Measurements from ENCODE around the gene SLC22A23.

DNA sequence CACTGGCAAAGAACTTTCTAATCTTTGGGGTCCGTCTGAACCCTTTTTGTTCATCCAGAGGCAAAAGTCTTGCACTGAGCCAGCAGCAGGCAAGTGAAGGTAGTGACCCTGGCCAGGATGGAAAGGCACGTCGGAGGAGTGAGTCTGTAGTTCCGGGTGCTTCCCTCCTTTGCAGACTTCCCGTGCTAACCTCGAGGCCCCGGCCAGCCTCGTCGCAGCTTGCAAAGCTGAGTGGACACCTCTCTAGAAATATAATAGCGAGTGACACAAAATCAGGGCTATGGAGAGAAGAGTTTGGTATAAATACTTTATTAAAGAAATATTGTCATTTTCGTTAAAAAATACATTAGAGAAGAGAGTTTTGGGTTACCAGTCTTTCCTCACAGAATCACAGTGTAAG is 188.2 kb downstream of the SLC22A23 start:
- TF ChIP-seq, protein P1, sequence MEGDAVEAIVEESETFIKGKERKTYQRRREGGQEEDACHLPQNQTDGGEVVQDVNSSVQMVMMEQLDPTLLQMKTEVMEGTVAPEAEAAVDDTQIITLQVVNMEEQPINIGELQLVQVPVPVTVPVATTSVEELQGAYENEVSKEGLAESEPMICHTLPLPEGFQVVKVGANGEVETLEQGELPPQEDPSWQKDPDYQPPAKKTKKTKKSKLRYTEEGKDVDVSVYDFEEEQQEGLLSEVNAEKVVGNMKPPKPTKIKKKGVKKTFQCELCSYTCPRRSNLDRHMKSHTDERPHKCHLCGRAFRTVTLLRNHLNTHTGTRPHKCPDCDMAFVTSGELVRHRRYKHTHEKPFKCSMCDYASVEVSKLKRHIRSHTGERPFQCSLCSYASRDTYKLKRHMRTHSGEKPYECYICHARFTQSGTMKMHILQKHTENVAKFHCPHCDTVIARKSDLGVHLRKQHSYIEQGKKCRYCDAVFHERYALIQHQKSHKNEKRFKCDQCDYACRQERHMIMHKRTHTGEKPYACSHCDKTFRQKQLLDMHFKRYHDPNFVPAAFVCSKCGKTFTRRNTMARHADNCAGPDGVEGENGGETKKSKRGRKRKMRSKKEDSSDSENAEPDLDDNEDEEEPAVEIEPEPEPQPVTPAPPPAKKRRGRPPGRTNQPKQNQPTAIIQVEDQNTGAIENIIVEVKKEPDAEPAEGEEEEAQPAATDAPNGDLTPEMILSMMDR (IDR thresholded peaks at IDR 0.05; ENCODE audit: insufficient read depth, low read depth, low read length): no peak
- TF ChIP-seq EZH2 (IDR thresholded peaks at IDR 0.05; ENCODE audit: insufficient read depth, low read length): no peak
